Measurements from ENCODE around the gene DEAF1. TPM values are rescaled to one million over a fixed set of nuclear protein-coding genes. Genes with fewer than 3 reads are reported as not detected.
"Not testable (repeated sequence)": the region's sequence is repeated elsewhere in the genome, so short reads cannot be mapped to it uniquely, and the experiment has no call there.

DEAF1 gene
- total and polyA plus RNA-seq, 2 donors (not counting 3 experiments of a cell fraction or from before 2014, with no cell fraction given): 43.6 to 55.7 TPM

DNA sequence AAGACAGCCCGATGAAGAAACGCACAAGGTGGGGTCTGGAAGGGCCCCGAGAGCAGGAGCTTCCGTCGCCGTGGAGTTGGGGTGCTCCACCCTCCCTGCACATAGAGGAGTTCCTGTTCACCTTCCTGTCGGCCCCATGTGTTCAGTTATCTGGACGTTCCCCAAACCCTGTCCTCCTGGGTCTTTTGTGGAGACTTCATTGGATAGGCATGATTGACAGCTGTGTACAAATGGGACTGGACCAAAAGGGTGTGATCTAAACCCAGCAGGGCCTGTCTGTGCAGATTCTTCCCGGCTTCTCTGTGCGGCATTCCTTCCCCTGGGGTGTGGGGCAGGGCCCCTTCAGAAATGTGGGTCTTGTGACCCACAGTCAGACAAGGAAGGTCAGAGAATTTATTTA, 42.9 kb upstream of the DEAF1 start:
- FAIRE-seq: not testable (repeated sequence)
- POLR2A ChIA-PET: interaction anchor here (1.0 kb wide), 1 partner anchor 11 kb away, joined by 3 read pairs; no protein-coding TSS in a partner anchor

GRCh38 chr11:737366-737765, 42.3 kb upstream of the DEAF1 start:
- H3K4me2 ChIP-seq (ENCODE audit: insufficient read depth, low read length): no peak overlapping the region
- H4K20me1 ChIP-seq (replicated peaks; ENCODE audit: control insufficient read depth, extremely low read depth, insufficient read depth, low read length): no peaks in the 10 kb centered on the region
- no peaks in the 10 kb centered on the region for H3K79me2 ChIP-seq (ENCODE audit: control insufficient read depth, insufficient read depth, low read length)
- H3K9ac ChIP-seq (replicated peaks; ENCODE audit: extremely low read depth, insufficient read depth, low read length): no peak overlapping the region
- H3K27ac ChIP-seq (ENCODE audit: insufficient read depth, low read depth, low read length): no peak overlapping the region
- no peaks in the 10 kb centered on the region for H3K9me3 ChIP-seq (replicated peaks; ENCODE audit: control insufficient read depth, insufficient read depth, low read length)
- no peak for FAIRE-seq
- ChIA-PET POLR2A (no interaction called here), CTCF (interaction anchor here (0.7 to 2.0 kb wide), 3 partner anchors 10 to 46 kb away, joined by 3 to 10 read pairs (median 4); no protein-coding TSS in a partner anchor)
- H3K36me3 ChIP-seq (ENCODE audit: control insufficient read depth in 2 of 2, extremely low read depth in 1 of 2, insufficient read depth in 2 of 2, low read length in 2 of 2): no peaks in the 10 kb centered on the region
- intact Hi-C loops (cut with micrococcal nuclease) (no loop called here), dilution Hi-C loops (cut with MboI; ENCODE audit: extremely low pct_ligation_motif_present, low sequenced_read_pairs) (no loop called here)
- no peak overlapping the region for H2AFZ ChIP-seq (ENCODE audit: low read depth, low read length)
- TF ChIP-seq GATA2 (IDR thresholded peaks at IDR 0.05; ENCODE audit: insufficient read depth, insufficient read length, low read depth, low read length) (no peak), POLR2A (IDR thresholded peaks at IDR 0.05; ENCODE audit: low read depth, low read length) (no peak), CTCF (IDR thresholded peaks at IDR 0.05; ENCODE audit: extremely low read depth in 1 of 2, insufficient read depth in 1 of 2, low read depth in 1 of 2, low read length in 2 of 2) (no peak), MYC (IDR thresholded peaks at IDR 0.05; ENCODE audit: low read depth, low read length) (no peak), FOS (IDR thresholded peaks at IDR 0.05; ENCODE audit: borderline replicate concordance, insufficient read depth, low read length) (no peak)
- no TSS peak for BruUV-seq (replicated peaks)
- no peaks in the 10 kb centered on the region for H3K4me1 ChIP-seq (ENCODE audit: control insufficient read depth, extremely low read depth, insufficient read depth, low read length)
- H3K27me3 ChIP-seq (ENCODE audit: control insufficient read depth in 2 of 2, insufficient read depth in 2 of 2, low read length in 2 of 2): no peaks in the 10 kb centered on the region
- no peaks in the 10 kb centered on the region for H3K9me1 ChIP-seq (replicated peaks; ENCODE audit: control insufficient read depth, extremely low read depth, insufficient read depth, low read length)
- H3K4me3 ChIP-seq (replicated peaks in 1 of 3; ENCODE audit: insufficient read depth in 1 of 3, low read depth in 1 of 3, low read length in 3 of 3): no peak overlapping the region
- no peak for DNase-seq (ENCODE audit: low read depth, low spot score)

More for the DNA sequence above, 42.9 kb upstream of the DEAF1 start:
- H4K20me1 ChIP-seq (replicated peaks; ENCODE audit: control insufficient read depth, extremely low read depth, insufficient read depth, low read length); H3K4me3 ChIP-seq (replicated peaks in 1 of 3; ENCODE audit: insufficient read depth in 1 of 3, low read depth in 1 of 3, low read length in 3 of 3); H3K9me3 ChIP-seq (replicated peaks; ENCODE audit: control insufficient read depth, insufficient read depth, low read length); H3K36me3 ChIP-seq (ENCODE audit: control insufficient read depth in 2 of 2, extremely low read depth in 1 of 2, insufficient read depth in 2 of 2, low read length in 2 of 2); H3K79me2 ChIP-seq (ENCODE audit: control insufficient read depth, insufficient read depth, low read length); DNase-seq (ENCODE audit: low read depth, low spot score); H3K9ac ChIP-seq (replicated peaks; ENCODE audit: extremely low read depth, insufficient read depth, low read length); intact Hi-C loops (cut with micrococcal nuclease); H3K4me2 ChIP-seq (ENCODE audit: insufficient read depth, low read length); H3K9me1 ChIP-seq (replicated peaks; ENCODE audit: control insufficient read depth, extremely low read depth, insufficient read depth, low read length); H3K27ac ChIP-seq (ENCODE audit: insufficient read depth, low read depth, low read length); BruUV-seq (replicated peaks); H3K27me3 ChIP-seq (ENCODE audit: control insufficient read depth in 2 of 2, insufficient read depth in 2 of 2, low read length in 2 of 2); H2AFZ ChIP-seq (ENCODE audit: low read depth, low read length); H3K4me1 ChIP-seq (ENCODE audit: control insufficient read depth, extremely low read depth, insufficient read depth, low read length); dilution Hi-C loops (cut with MboI; ENCODE audit: extremely low pct_ligation_motif_present, low sequenced_read_pairs): not testable (repeated sequence)
- CTCF ChIA-PET: interaction anchor here (1.1 to 2.0 kb wide), 2 partner anchors 10 to 11 kb away, joined by 4 to 10 read pairs; no protein-coding TSS in a partner anchor

GRCh38 chr11:734541-734940, 39.5 kb upstream of the DEAF1 start:
- intact Hi-C loops (cut with micrococcal nuclease); H3K9me3 ChIP-seq (replicated peaks; ENCODE audit: control insufficient read depth, insufficient read depth, low read length); H3K9ac ChIP-seq (replicated peaks; ENCODE audit: extremely low read depth, insufficient read depth, low read length); DNase-seq (ENCODE audit: low read depth, low spot score); H3K79me2 ChIP-seq (ENCODE audit: control insufficient read depth, insufficient read depth, low read length); H3K27ac ChIP-seq (ENCODE audit: insufficient read depth, low read depth, low read length); H3K4me1 ChIP-seq (ENCODE audit: control insufficient read depth, extremely low read depth, insufficient read depth, low read length); FAIRE-seq; H3K9me1 ChIP-seq (replicated peaks; ENCODE audit: control insufficient read depth, extremely low read depth, insufficient read depth, low read length); H3K4me2 ChIP-seq (ENCODE audit: insufficient read depth, low read length); H4K20me1 ChIP-seq (replicated peaks; ENCODE audit: control insufficient read depth, extremely low read depth, insufficient read depth, low read length); BruUV-seq (replicated peaks); H3K4me3 ChIP-seq (replicated peaks in 1 of 3; ENCODE audit: insufficient read depth in 1 of 3, low read depth in 1 of 3, low read length in 3 of 3); H3K27me3 ChIP-seq (ENCODE audit: control insufficient read depth in 2 of 2, insufficient read depth in 2 of 2, low read length in 2 of 2); H3K36me3 ChIP-seq (ENCODE audit: control insufficient read depth in 2 of 2, extremely low read depth in 1 of 2, insufficient read depth in 2 of 2, low read length in 2 of 2); POLR2A ChIA-PET; dilution Hi-C loops (cut with MboI; ENCODE audit: extremely low pct_ligation_motif_present, low sequenced_read_pairs); CTCF ChIA-PET; H2AFZ ChIP-seq (ENCODE audit: low read depth, low read length): not testable (repeated sequence)

Measured in endothelial cell of umbilical vein (primary cell).